HEK293 (cell line): ENCODE measurements around the gene TRIM8.

Source experiments
- CTCF ChIA-PET: fragments of 350-600 bp; formaldehyde crosslinking; extraction: SDS; loops from one replicate; lab custom pipeline; 2021; ENCODE audit warnings: antibody characterized with exemption; lab: Yijun Ruan, JAX
- POLR2A ChIA-PET: fragments of 300-600 bp; formaldehyde crosslinking; extraction: SDS; loops from one replicate; lab custom pipeline; 2020; ENCODE audit warnings: antibody characterized with exemption, inconsistent platforms; lab: Yijun Ruan, JAX
- H3K27ac ChIP-seq: fragments of 200-500 bp; sonication (Bioruptor generic); 2 replicates; pipeline ENCODE4 v1.5.1; 2014; ENCODE audit warnings: low read depth, low read length, control low read depth, inconsistent platforms; ENCODE audit errors: extremely low read depth
- H3K36me3 ChIP-seq, 2 experiments: fragments of 200-500 bp in 1 of 2; sonication (Bioruptor generic) in 1 of 2; 1 replicate in 1 of 2; 2 replicates in 1 of 2; pipeline ENCODE4 v1.5.1; 2014 to 2017; ENCODE audit warnings: inconsistent platforms in 2 of 2, low read length in 2 of 2; ENCODE audit not compliant: control insufficient read depth in 2 of 2, insufficient read depth in 1 of 2
- H3K4me1 ChIP-seq: fragments of 200-500 bp; sonication (Bioruptor generic); 2 replicates; pipeline ENCODE4 v1.5.1; 2014; ENCODE audit warnings: mild to moderate bottlenecking, low read length, inconsistent platforms; ENCODE audit not compliant: control insufficient read depth, insufficient read depth
- H3K4me3 ChIP-seq: 2 replicates; pipeline ENCODE4 v1.5.1; 2011; ENCODE audit warnings: low read depth, mild to moderate bottlenecking, control low read depth, low read length, moderate library complexity
- H3K9me3 ChIP-seq: fragments of 200-500 bp; sonication (Bioruptor generic); 2 replicates; pipeline ENCODE4 v1.5.1; 2014; ENCODE audit warnings: low read depth, low read length, inconsistent platforms; ENCODE audit not compliant: control insufficient read depth, insufficient read depth
- GLIS2 ChIP-seq: fragments of 450-650 bp; formaldehyde crosslinking; IDR thresholded peaks from 2 replicates; pipeline ENCODE4 v1.5.1; 2016; ENCODE audit warnings: missing biosample characterization, missing genetic modification characterization
- HOXC10 ChIP-seq: sonication (generic); formaldehyde crosslinking; IDR thresholded peaks from 2 replicates; pipeline ENCODE4 v1.8.1; 2023; ENCODE audit warnings: mild to moderate bottlenecking, missing genetic modification reagents
- KLF17 ChIP-seq: fragments of 450-650 bp; formaldehyde crosslinking; IDR thresholded peaks from 2 replicates; pipeline ENCODE4 v1.5.1; 2016; ENCODE audit warnings: missing biosample characterization, missing genetic modification characterization
- KLF8 ChIP-seq: fragments of 450-650 bp; formaldehyde crosslinking; IDR thresholded peaks from 2 replicates; pipeline ENCODE4 v1.5.1; 2016; ENCODE audit warnings: missing biosample characterization, missing genetic modification characterization
- ZFP3 ChIP-seq: fragments of 450-650 bp; formaldehyde crosslinking; IDR thresholded peaks from 2 replicates; pipeline ENCODE4 v1.5.1; 2016; ENCODE audit warnings: low read depth, missing biosample characterization, missing genetic modification characterization
- ZNF16 ChIP-seq: fragments of 450-650 bp; formaldehyde crosslinking; IDR thresholded peaks from 2 replicates; pipeline ENCODE4 v1.5.1; 2016; ENCODE audit warnings: low read depth, missing biosample characterization, missing genetic modification characterization
- ZNF2 ChIP-seq: fragments of 450-650 bp; formaldehyde crosslinking; IDR thresholded peaks from 2 replicates; pipeline ENCODE4 v1.5.1; 2016; ENCODE audit warnings: missing biosample characterization, missing genetic modification characterization
- ZNF221 ChIP-seq: fragments of 450-650 bp; formaldehyde crosslinking; IDR thresholded peaks from 2 replicates; pipeline ENCODE4 v1.5.1; 2017; ENCODE audit warnings: missing biosample characterization, missing genetic modification characterization, borderline replicate concordance
- ZNF280D ChIP-seq: fragments of 450-650 bp; formaldehyde crosslinking; IDR thresholded peaks from 2 replicates; pipeline ENCODE4 v1.5.1; 2016; ENCODE audit warnings: missing biosample characterization, missing genetic modification characterization
- ZNF324 ChIP-seq: fragments of 450-650 bp; formaldehyde crosslinking; IDR thresholded peaks from 2 replicates; pipeline ENCODE4 v1.5.1; 2016; ENCODE audit warnings: missing biosample characterization, missing genetic modification characterization
- ZNF600 ChIP-seq: fragments of 450-650 bp; formaldehyde crosslinking; IDR thresholded peaks from 2 replicates; pipeline ENCODE4 v1.5.1; 2016; ENCODE audit warnings: missing biosample characterization, missing genetic modification characterization
- ZNF626 ChIP-seq: fragments of 450-650 bp; sonication (Bioruptor Pico); formaldehyde crosslinking; IDR thresholded peaks from 2 replicates; pipeline ENCODE4 v1.5.1; 2018; ENCODE audit warnings: missing biosample characterization, missing genetic modification characterization, inconsistent platforms
- ZNF692 ChIP-seq: fragments of 450-650 bp; formaldehyde crosslinking; IDR thresholded peaks from 2 replicates; pipeline ENCODE4 v1.5.1; 2016; ENCODE audit warnings: missing biosample characterization, missing genetic modification characterization
- ZNF777 ChIP-seq: fragments of 450-650 bp; formaldehyde crosslinking; IDR thresholded peaks from 2 replicates; pipeline ENCODE4 v1.5.1; 2017; ENCODE audit warnings: missing biosample characterization, missing genetic modification characterization, borderline replicate concordance
- ZSCAN30 ChIP-seq: fragments of 450-650 bp; IDR thresholded peaks from 2 replicates; pipeline ENCODE4 v1.5.1; 2018; ENCODE audit warnings: missing biosample characterization, mild to moderate bottlenecking, missing genetic modification characterization, moderate library complexity

The TRIM8 gene

DNA sequence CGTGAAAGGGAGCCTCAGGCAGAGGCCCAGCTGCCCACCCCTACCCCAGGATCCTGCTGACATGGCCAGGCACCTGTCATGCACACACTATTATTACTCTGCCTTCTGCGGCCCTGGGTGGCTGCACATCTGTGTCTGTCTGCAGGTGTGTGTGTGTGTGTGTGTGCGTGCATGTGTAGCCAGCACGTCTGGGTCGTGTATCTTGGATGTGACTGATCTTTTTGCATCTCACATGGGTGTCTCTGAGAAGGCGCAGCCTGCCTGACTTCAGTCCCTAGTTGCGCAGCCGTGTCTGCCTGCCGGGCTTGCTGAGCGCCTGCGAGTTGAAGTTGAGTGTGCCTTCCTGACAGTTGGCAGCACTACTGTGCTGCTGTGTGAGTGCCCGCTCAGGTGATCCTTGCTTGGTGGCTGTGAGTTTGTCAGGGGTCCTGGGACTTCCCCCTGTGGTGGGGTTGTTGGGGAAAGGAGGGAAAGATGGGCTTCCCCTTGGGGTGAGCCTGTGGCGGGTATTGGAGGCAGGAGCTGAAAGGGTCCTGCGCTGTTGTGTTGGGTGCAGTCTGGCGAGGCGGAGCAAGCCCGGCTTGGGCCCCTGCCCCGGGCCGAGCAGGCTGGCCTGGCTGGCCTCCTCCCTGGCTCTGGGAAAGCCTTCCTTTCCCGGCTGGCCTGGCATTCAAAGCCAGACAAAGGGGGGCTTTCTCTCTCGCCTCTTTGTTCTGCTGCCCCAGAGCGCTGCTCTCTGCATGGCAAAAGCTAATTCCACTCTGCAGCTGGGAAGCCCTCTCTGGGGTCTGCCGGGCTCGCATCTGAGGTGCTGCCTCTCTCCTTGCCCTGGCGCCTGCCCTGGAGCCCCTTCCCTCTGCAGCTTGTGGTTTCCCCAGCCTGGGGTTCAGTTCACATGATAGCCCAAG lies 4.9 kb downstream of the TRIM8 start:
- CTCF ChIA-PET, result interaction anchor here (1.2 kb wide), 1 partner anchor 30 kb away, joined by 5 read pairs; no protein-coding TSS in a partner anchor
- TF ChIP-seq ZFP3 (tag by site-specific recombination), result no peak
- no peak for TF ChIP-seq ZNF324 (tag by site-specific recombination)
- no peak for TF ChIP-seq ZSCAN30 (tag by site-specific recombination)
- TF ChIP-seq ZNF221 (tag by site-specific recombination), result no peak
- TF ChIP-seq ZNF600, result peak; percentile 65
- no peak for TF ChIP-seq KLF8 (tag by site-specific recombination)
- no peak for TF ChIP-seq ZNF280D
- no peak for TF ChIP-seq ZNF16 (tag by site-specific recombination)
- no peak for TF ChIP-seq ZNF777
- peak; percentile 63; the same call in 1 of the 2 replicates for TF ChIP-seq ZNF2
- no peak for TF ChIP-seq HOXC10 (CRISPR knock-in tag)
- peaks cover 15% of the 10 kb centered on the region for H3K4me1 ChIP-seq
- peak overlapping the region; percentile 24 for H3K27ac ChIP-seq
- H3K36me3 ChIP-seq, result peaks cover 5 to 43% of the 10 kb centered on the region in 2 experiments; a peak in 2 of 3 replicates
- POLR2A ChIA-PET, result interaction anchor here (0.6 to 1.2 kb wide), 3 partner anchors 20 to 119 kb away, joined by 3 read pairs; no protein-coding TSS in a partner anchor
- H3K4me3 ChIP-seq, result no peak overlapping the region
- no peaks in the 10 kb centered on the region for H3K9me3 ChIP-seq

GRCh38 chr10:102649797-102650654 lies 5.7 kb downstream of the TRIM8 start:
- ChIA-PET CTCF (interaction anchor here (0.6 to 1.2 kb wide), 3 partner anchors 22 to 54 kb away, joined by 3 to 5 read pairs (median 4); no protein-coding TSS in a partner anchor), POLR2A (interaction anchor here (0.6 to 1.2 kb wide), 4 partner anchors 9 to 118 kb away, joined by 3 to 6 read pairs (median 3); no protein-coding TSS in a partner anchor)
- H3K4me3 ChIP-seq, result no peak overlapping the region
- peak overlapping the region; percentile 24; the same call in 1 of the 2 replicates for H3K27ac ChIP-seq
- H3K9me3 ChIP-seq, result no peaks in the 10 kb centered on the region
- peaks cover 5 to 50% of the 10 kb centered on the region in 2 experiments; a peak in 2 of 3 replicates for H3K36me3 ChIP-seq
- H3K4me1 ChIP-seq, result peaks cover 15% of the 10 kb centered on the region
- TF ChIP-seq ZNF280D, result no peak
- TF ChIP-seq ZNF692 (tag by site-specific recombination), result peak; percentile 20; the same call in 1 of the 2 replicates
- TF ChIP-seq GLIS2, result peak; percentile 21; the same call in 1 of the 2 replicates
- no peak for TF ChIP-seq ZSCAN30 (tag by site-specific recombination)
- 0 out of 2 replicates have a peak, but pooled peaks have one; percentile 16 for TF ChIP-seq KLF17
- TF ChIP-seq ZNF626, result no peak
